Measurements from ENCODE around the gene CEMIP2.

DNA sequence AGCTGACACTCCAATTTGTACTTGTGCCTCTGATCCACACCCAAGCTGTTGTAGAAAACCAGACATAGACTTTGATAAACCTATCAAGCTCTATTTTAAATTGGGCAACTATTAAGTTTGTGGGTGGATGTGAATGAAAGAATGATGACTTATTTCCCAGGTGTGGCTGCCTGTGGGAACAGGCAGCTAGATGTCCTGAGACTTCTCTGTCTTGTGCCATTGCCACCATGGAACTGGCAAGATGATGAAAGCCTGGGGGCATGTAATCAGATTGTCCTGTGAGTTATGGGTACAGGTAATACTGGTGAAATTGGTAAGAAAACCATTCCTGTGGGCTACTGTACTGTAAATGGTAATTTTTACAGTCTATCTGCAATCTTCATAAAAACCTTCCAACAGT lies 57.5 kb downstream of the CEMIP2 start:
- TF ChIP-seq CTCF (conservative IDR thresholded peaks at IDR 0.05 in 1 of 2, IDR thresholded peaks at IDR 0.05 in 1 of 2; ENCODE audit: extremely low read depth in 1 of 2, insufficient read depth in 1 of 2, low read depth in 1 of 2, low read length in 2 of 2) (no peak), EZH2 (IDR thresholded peaks at IDR 0.05; ENCODE audit: borderline replicate concordance, low read length) (no peak)

Data from mammary epithelial cell (primary cell).